OCI-LY7 (cell line): ENCODE measurements around the gene HCAR1. TPM values are rescaled to one million over a fixed set of nuclear protein-coding genes. Genes with fewer than 3 reads are reported as not detected.
"Not testable (repeated sequence)": the region's sequence is repeated elsewhere in the genome, so short reads cannot be mapped to it uniquely, and the experiment has no call there.

Source experiments
- BruUV-seq: library from RNA; stranded (reverse); fragments of 400-500 nt; replicated peaks from 2 replicates; lab custom pipeline; 2021; lab: Mats Ljungman, UMichigan
- CTCF ChIA-PET: fragments of 300-600 bp; sonication (Branson Sonifier 250); formaldehyde crosslinking; loops from one replicate; lab custom pipeline; 2022; ENCODE audit warnings: antibody characterized with exemption; ENCODE audit not compliant: unreplicated experiment; lab: Charles Lee
- POLR2A ChIA-PET: fragments of 300-600 bp; sonication (Branson Sonifier 250); formaldehyde crosslinking; loops from one replicate; lab custom pipeline; 2022; ENCODE audit warnings: antibody characterized with exemption; lab: Charles Lee
- DNase-seq: peaks from one replicate; pipeline ENCODE4 v3.0.0-alpha.2; 2015; ENCODE audit warnings: low spot score
- H2AFZ ChIP-seq: fragments of 200-600 bp; sonication (generic), shearing (Covaris generic); 2 replicates; pipeline ENCODE4 v1.6.1; 2014; ENCODE audit warnings: mild to moderate bottlenecking, antibody characterized with exemption, low read length, moderate library complexity
- H3K27ac ChIP-seq: fragments of 200-600 bp; sonication (generic); 2 replicates; pipeline ENCODE4 v1.5.1; 2014; ENCODE audit warnings: mixed run types, low read depth, mild to moderate bottlenecking, moderate library complexity, low read length, inconsistent platforms; ENCODE audit not compliant: poor library complexity, severe bottlenecking
- H3K36me3 ChIP-seq: fragments of 200-600 bp; sonication (generic); 2 replicates; pipeline ENCODE4 v1.6.1; 2014; ENCODE audit warnings: mild to moderate bottlenecking, antibody characterized with exemption, low read length, moderate library complexity, mixed read lengths; ENCODE audit not compliant: insufficient read depth
- H3K4me1 ChIP-seq: fragments of 200-600 bp; sonication (generic); 2 replicates; pipeline ENCODE4 v1.5.1; 2014; ENCODE audit warnings: mild to moderate bottlenecking, low read length; ENCODE audit not compliant: insufficient read depth, poor library complexity, severe bottlenecking
- H3K4me2 ChIP-seq: fragments of 200-600 bp; sonication (generic); 2 replicates; pipeline ENCODE4 v1.6.1; 2014; ENCODE audit warnings: mild to moderate bottlenecking, low read length
- H3K4me3 ChIP-seq: fragments of 200-600 bp; sonication (generic); 2 replicates; pipeline ENCODE4 v1.5.1; 2014; ENCODE audit warnings: mild to moderate bottlenecking, low read depth, low read length; ENCODE audit not compliant: poor library complexity, severe bottlenecking
- H3K79me2 ChIP-seq: fragments of 200-600 bp; sonication (generic); 2 replicates; pipeline ENCODE4 v1.6.1; 2016; ENCODE audit warnings: low read depth, mild to moderate bottlenecking, low read length, moderate library complexity, mixed read lengths; ENCODE audit not compliant: insufficient read depth
- H3K9me2 ChIP-seq: fragments of 200-600 bp; sonication (generic); 2 replicates; pipeline ENCODE4 v1.6.1; 2016; ENCODE audit warnings: mild to moderate bottlenecking, low read length, mixed read lengths; ENCODE audit not compliant: insufficient read depth
- H3K9me3 ChIP-seq: fragments of 200-600 bp; sonication (generic); 2 replicates; pipeline ENCODE4 v1.6.1; 2014; ENCODE audit warnings: mild to moderate bottlenecking, mixed run types, low read length, mixed read lengths
- H4K20me1 ChIP-seq: fragments of 200-600 bp; sonication (generic); 2 replicates; pipeline ENCODE4 v1.6.1; 2014; ENCODE audit warnings: mild to moderate bottlenecking, antibody characterized with exemption, low read length, moderate library complexity, mixed read lengths; ENCODE audit not compliant: insufficient read depth
- CTCF ChIP-seq: fragments of 200-600 bp; sonication (generic); conservative IDR thresholded peaks from 2 replicates; pipeline ENCODE4 v1.5.1; 2014; ENCODE audit warnings: mild to moderate bottlenecking, antibody characterized with exemption, low read length, moderate library complexity, mixed read lengths
- EZH2phosphoT487 ChIP-seq: fragments of 200-600 bp; sonication (generic); IDR thresholded peaks from 2 replicates; pipeline ENCODE4 v1.6.1; 2018; ENCODE audit warnings: low read depth, borderline replicate concordance, mild to moderate bottlenecking, mixed run types, antibody characterized with exemption, low read length, moderate library complexity, mixed read lengths
- intact Hi-C: fragments of 100-400 bp; cut with micrococcal nuclease; formaldehyde crosslinking; loops from one replicate; pipeline ENCODE4 v1.10.0; 2022; ENCODE audit not compliant: unreplicated experiment
- total RNA-seq, 2 experiments: library from RNA; depleted of rRNA in 1 of 2; stranded (reverse); fragments of >200 nt in 1 of 2; shearing (Covaris generic) in 1 of 2; gene quantifications; 2 replicates each; pipeline ENCODE4 v1.2.3, GENCODE V29; 2014 to 2022

HCAR1 gene
- total RNA-seq, 2 experiments from 2014 or later = 0.06 TPM; not detected in 1

- intact Hi-C loops = loop anchor here (2.0 kb wide), 4 partner anchors 114 to 416 kb away; partner anchors contain the start of genes KNTC1 and RSRC2
- H3K79me2 ChIP-seq = peaks cover 45% of the 10 kb centered on the region
- ChIA-PET POLR2A (interaction anchor here (0.6 to 1.6 kb wide), 3 partner anchors 21 to 76 kb away, joined by 3 to 9 read pairs (median 5); no protein-coding TSS in a partner anchor), CTCF (interaction anchor here (1.3 kb wide), 1 partner anchor 115 kb away, joined by 4 read pairs; no protein-coding TSS in a partner anchor)
- H3K4me1 ChIP-seq = peaks cover 44% of the 10 kb centered on the region
- no peaks in the 10 kb centered on the region for H3K9me2 ChIP-seq
- DNase-seq = peak; percentile 100
- H4K20me1 ChIP-seq = peaks cover 10% of the 10 kb centered on the region; the same call in 1 of the 2 replicates
- peak within 1 kb of the TSS; percentile 77; the same call in 1 of the 2 replicates for H2AFZ ChIP-seq
- peak within 1 kb of the TSS; percentile 96 for H3K4me2 ChIP-seq
- BruUV-seq = no TSS peak
- H3K9me3 ChIP-seq = no peaks in the 10 kb centered on the region; the same call in 1 of the 2 replicates
- H3K36me3 ChIP-seq = peaks cover 42% of the 10 kb centered on the region
- TF ChIP-seq EZH2phosphoT487 (no peak), CTCF (peak; percentile 85)
- peak within 1 kb of the TSS; percentile 70 for H3K27ac ChIP-seq
- peak within 1 kb of the TSS; percentile 92 for H3K4me3 ChIP-seq
These were observed 22.0 kb upstream of the HCAR1 start, which contains the start of gene DENR for GRCh38 chr12:122752464-122753318. TSS of gene DENR (plus strand) at chr12:122752824. CDS start at chr12:122753702, 878 bp downstream.

GRCh38 chr12:122750781-122751515, 20.3 kb upstream of the HCAR1 start:
- intact Hi-C loops, H3K9me3 ChIP-seq, POLR2A ChIA-PET, CTCF ChIA-PET, DNase-seq, H3K9me2 ChIP-seq: not testable (repeated sequence)
- Histone ChIP-seq H3K4me3 (peak overlapping the region; percentile 92), H3K4me1 (peaks cover 33% of the 10 kb centered on the region), H3K27ac (peak overlapping the region; percentile 70), H3K4me2 (peak overlapping the region; percentile 94), H3K36me3 (peaks cover 25% of the 10 kb centered on the region), H4K20me1 (peaks cover 10% of the 10 kb centered on the region; the same call in 1 of the 2 replicates), H3K79me2 (peaks cover 35% of the 10 kb centered on the region), H2AFZ (peak overlapping the region; percentile 77)
- BruUV-seq = TSS peak; percentile 90
